HEK293 (cell line): ENCODE measurements around the gene CYB5D1.

Experiments
- CTCF ChIA-PET: fragments of 350-600 bp; formaldehyde crosslinking; extraction: SDS; loops from one replicate; lab custom pipeline; 2021; ENCODE audit warnings: antibody characterized with exemption; lab: Yijun Ruan, JAX
- POLR2A ChIA-PET: fragments of 300-600 bp; formaldehyde crosslinking; extraction: SDS; loops from one replicate; lab custom pipeline; 2020; ENCODE audit warnings: antibody characterized with exemption, inconsistent platforms; lab: Yijun Ruan, JAX
- H3K27ac ChIP-seq: fragments of 200-500 bp; sonication (Bioruptor generic); 2 replicates; pipeline ENCODE4 v1.5.1; 2014; ENCODE audit warnings: low read depth, low read length, control low read depth, inconsistent platforms; ENCODE audit errors: extremely low read depth
- H3K36me3 ChIP-seq, 2 experiments: fragments of 200-500 bp in 1 of 2; sonication (Bioruptor generic) in 1 of 2; 1 replicate in 1 of 2; 2 replicates in 1 of 2; pipeline ENCODE4 v1.5.1; 2014 to 2017; ENCODE audit warnings: inconsistent platforms in 2 of 2, low read length in 2 of 2; ENCODE audit not compliant: control insufficient read depth in 2 of 2, insufficient read depth in 1 of 2
- H3K4me1 ChIP-seq: fragments of 200-500 bp; sonication (Bioruptor generic); 2 replicates; pipeline ENCODE4 v1.5.1; 2014; ENCODE audit warnings: mild to moderate bottlenecking, low read length, inconsistent platforms; ENCODE audit not compliant: control insufficient read depth, insufficient read depth
- H3K4me3 ChIP-seq: 2 replicates; pipeline ENCODE4 v1.5.1; 2011; ENCODE audit warnings: low read depth, mild to moderate bottlenecking, control low read depth, low read length, moderate library complexity
- H3K9me3 ChIP-seq: fragments of 200-500 bp; sonication (Bioruptor generic); 2 replicates; pipeline ENCODE4 v1.5.1; 2014; ENCODE audit warnings: low read depth, low read length, inconsistent platforms; ENCODE audit not compliant: control insufficient read depth, insufficient read depth
- IKZF3 ChIP-seq: fragments of 450-650 bp; IDR thresholded peaks from 2 replicates; pipeline ENCODE4 v1.5.0; 2018; ENCODE audit warnings: missing biosample characterization, mild to moderate bottlenecking, missing genetic modification characterization, moderate library complexity
- KLF10 ChIP-seq: fragments of 450-650 bp; IDR thresholded peaks from 2 replicates; pipeline ENCODE4 v1.5.1; 2018; ENCODE audit warnings: missing biosample characterization, mild to moderate bottlenecking, missing genetic modification characterization
- PRDM1 ChIP-seq: fragments of 450-650 bp; formaldehyde crosslinking; IDR thresholded peaks from 2 replicates; pipeline ENCODE4; 2016; ENCODE audit warnings: missing biosample characterization, missing genetic modification characterization
- SALL2 ChIP-seq: fragments of 450-650 bp; formaldehyde crosslinking; IDR thresholded peaks from 2 replicates; pipeline ENCODE4 v1.5.0; 2017; ENCODE audit warnings: missing biosample characterization, mild to moderate bottlenecking, missing genetic modification characterization, borderline replicate concordance
- SCRT2 ChIP-seq: fragments of 450-650 bp; formaldehyde crosslinking; IDR thresholded peaks from 2 replicates; pipeline ENCODE4 v1.5.1; 2016; ENCODE audit warnings: missing biosample characterization, missing genetic modification characterization
- TCF7L2 ChIP-seq: IDR thresholded peaks from 2 replicates; pipeline ENCODE4 v1.6.1; 2011; ENCODE audit warnings: low read depth, mild to moderate bottlenecking, inconsistent platforms, low read length, moderate library complexity, borderline replicate concordance
- TRIM28 ChIP-seq: IDR thresholded peaks from 2 replicates; pipeline ENCODE4 v1.6.1; 2011; ENCODE audit warnings: low read length, control low read depth, borderline replicate concordance
- ZBTB6 ChIP-seq: fragments of 450-650 bp; formaldehyde crosslinking; IDR thresholded peaks from 2 replicates; pipeline ENCODE4 v1.5.1; 2017; ENCODE audit warnings: missing biosample characterization, missing genetic modification characterization
- ZBTB8A ChIP-seq: fragments of 450-650 bp; formaldehyde crosslinking; IDR thresholded peaks from 2 replicates; pipeline ENCODE4 v1.5.1; 2016; ENCODE audit warnings: missing biosample characterization, missing genetic modification characterization
- ZNF174 ChIP-seq: fragments of 450-650 bp; formaldehyde crosslinking; IDR thresholded peaks from 2 replicates; pipeline ENCODE4 v1.5.0; 2017; ENCODE audit warnings: missing biosample characterization, mild to moderate bottlenecking, missing genetic modification characterization
- ZNF335 ChIP-seq: fragments of 450-650 bp; formaldehyde crosslinking; conservative IDR thresholded peaks from 2 replicates; pipeline ENCODE4 v1.5.1; 2016; ENCODE audit warnings: missing biosample characterization, missing genetic modification characterization
- ZNF501 ChIP-seq: fragments of 450-650 bp; formaldehyde crosslinking; IDR thresholded peaks from 2 replicates; pipeline ENCODE4 v1.5.1; 2016; ENCODE audit warnings: missing biosample characterization, missing genetic modification characterization
- ZNF561 ChIP-seq: fragments of 450-650 bp; IDR thresholded peaks from 2 replicates; pipeline ENCODE4 v1.5.1; 2018; ENCODE audit warnings: missing biosample characterization, missing genetic modification characterization, borderline replicate concordance
- ZNF596 ChIP-seq: fragments of 450-650 bp; IDR thresholded peaks from 2 replicates; pipeline ENCODE4 v1.5.0; 2018; ENCODE audit warnings: missing biosample characterization, mild to moderate bottlenecking, missing genetic modification characterization, moderate library complexity
- ZNF76 ChIP-seq: fragments of 450-650 bp; formaldehyde crosslinking; IDR thresholded peaks from 2 replicates; pipeline ENCODE4; 2016; ENCODE audit warnings: low read depth, missing biosample characterization, missing genetic modification characterization, borderline replicate concordance
- ZSCAN5A ChIP-seq: fragments of 450-650 bp; formaldehyde crosslinking; IDR thresholded peaks from 2 replicates; pipeline ENCODE4 v1.5.1; 2016; ENCODE audit warnings: missing biosample characterization, missing genetic modification characterization
- TF ChIP-seq, protein P1 (sequence below): fragments of 450-650 bp; IDR thresholded peaks from 2 replicates; pipeline ENCODE4 v1.5.1; 2018; ENCODE audit warnings: missing biosample characterization, missing genetic modification characterization
- TF ChIP-seq, protein P2 (sequence below): fragments of 450-650 bp; formaldehyde crosslinking; IDR thresholded peaks from 2 replicates; pipeline ENCODE4 v1.5.1; 2016; ENCODE audit warnings: missing biosample characterization, missing genetic modification characterization
- TF ChIP-seq, protein P3 (sequence below): fragments of 450-650 bp; formaldehyde crosslinking; IDR thresholded peaks from 2 replicates; pipeline ENCODE4 v1.5.1; 2016; ENCODE audit warnings: missing biosample characterization, missing genetic modification characterization
- TF ChIP-seq, protein P4 (sequence below): fragments of 450-650 bp; formaldehyde crosslinking; IDR thresholded peaks from 2 replicates; pipeline ENCODE4 v1.5.1; 2016; ENCODE audit warnings: missing biosample characterization, missing genetic modification characterization
- TF ChIP-seq, protein P5 (sequence below): fragments of 450-650 bp; formaldehyde crosslinking; IDR thresholded peaks from 2 replicates; pipeline ENCODE4 v1.5.1; 2017; ENCODE audit warnings: missing biosample characterization, missing genetic modification characterization

The CYB5D1 gene

GRCh38 chr17:7897773-7898172 is 40.0 kb downstream of the CYB5D1 start (continued):
- TF ChIP-seq, protein P1, sequence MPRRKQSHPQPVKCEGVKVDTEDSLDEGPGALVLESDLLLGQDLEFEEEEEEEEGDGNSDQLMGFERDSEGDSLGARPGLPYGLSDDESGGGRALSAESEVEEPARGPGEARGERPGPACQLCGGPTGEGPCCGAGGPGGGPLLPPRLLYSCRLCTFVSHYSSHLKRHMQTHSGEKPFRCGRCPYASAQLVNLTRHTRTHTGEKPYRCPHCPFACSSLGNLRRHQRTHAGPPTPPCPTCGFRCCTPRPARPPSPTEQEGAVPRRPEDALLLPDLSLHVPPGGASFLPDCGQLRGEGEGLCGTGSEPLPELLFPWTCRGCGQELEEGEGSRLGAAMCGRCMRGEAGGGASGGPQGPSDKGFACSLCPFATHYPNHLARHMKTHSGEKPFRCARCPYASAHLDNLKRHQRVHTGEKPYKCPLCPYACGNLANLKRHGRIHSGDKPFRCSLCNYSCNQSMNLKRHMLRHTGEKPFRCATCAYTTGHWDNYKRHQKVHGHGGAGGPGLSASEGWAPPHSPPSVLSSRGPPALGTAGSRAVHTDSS: peak; percentile 15; the same call in 1 of the 2 replicates
- TF ChIP-seq SALL2 (tag by site-specific recombination) (no peak), ZNF174 (tag by site-specific recombination) (no peak)

GRCh38 chr17:7903154-7904103 is 45.6 kb downstream of the CYB5D1 start:
- ChIA-PET POLR2A (interaction anchor here (0.8 to 1.1 kb wide), 2 partner anchors 9 to 12 kb away, joined by 3 to 7 read pairs; partner anchors contain the start of gene RNF227), CTCF (interaction anchor here (0.6 to 4.0 kb wide), 5 partner anchors 10 to 154 kb away, joined by 3 to 16 read pairs (median 5); no protein-coding TSS in a partner anchor)
- Histone ChIP-seq H3K4me3 (no peak overlapping the region), H3K4me1 (peaks cover 10% of the 10 kb centered on the region; the same call in 1 of the 2 replicates), H3K9me3 (no peaks in the 10 kb centered on the region), H3K36me3 (peaks cover 58 to 99% of the 10 kb centered on the region in 2 experiments), H3K27ac (peak overlapping the region; percentile 60)
- TF ChIP-seq ZSCAN5A (tag by site-specific recombination): no peak
- peak; percentile 99 for TF ChIP-seq ZNF561 (tag by site-specific recombination)
- TF ChIP-seq, protein P2, sequence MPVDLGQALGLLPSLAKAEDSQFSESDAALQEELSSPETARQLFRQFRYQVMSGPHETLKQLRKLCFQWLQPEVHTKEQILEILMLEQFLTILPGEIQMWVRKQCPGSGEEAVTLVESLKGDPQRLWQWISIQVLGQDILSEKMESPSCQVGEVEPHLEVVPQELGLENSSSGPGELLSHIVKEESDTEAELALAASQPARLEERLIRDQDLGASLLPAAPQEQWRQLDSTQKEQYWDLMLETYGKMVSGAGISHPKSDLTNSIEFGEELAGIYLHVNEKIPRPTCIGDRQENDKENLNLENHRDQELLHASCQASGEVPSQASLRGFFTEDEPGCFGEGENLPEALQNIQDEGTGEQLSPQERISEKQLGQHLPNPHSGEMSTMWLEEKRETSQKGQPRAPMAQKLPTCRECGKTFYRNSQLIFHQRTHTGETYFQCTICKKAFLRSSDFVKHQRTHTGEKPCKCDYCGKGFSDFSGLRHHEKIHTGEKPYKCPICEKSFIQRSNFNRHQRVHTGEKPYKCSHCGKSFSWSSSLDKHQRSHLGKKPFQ (tag by site-specific recombination): 0 out of 2 replicates have a peak, but pooled peaks have one; percentile 49
- TF ChIP-seq IKZF3 (tag by site-specific recombination): 0 out of 2 replicates have a peak, but pooled peaks have one; percentile 38
- peak; percentile 83 for TF ChIP-seq TCF7L2
- TF ChIP-seq, protein P3, sequence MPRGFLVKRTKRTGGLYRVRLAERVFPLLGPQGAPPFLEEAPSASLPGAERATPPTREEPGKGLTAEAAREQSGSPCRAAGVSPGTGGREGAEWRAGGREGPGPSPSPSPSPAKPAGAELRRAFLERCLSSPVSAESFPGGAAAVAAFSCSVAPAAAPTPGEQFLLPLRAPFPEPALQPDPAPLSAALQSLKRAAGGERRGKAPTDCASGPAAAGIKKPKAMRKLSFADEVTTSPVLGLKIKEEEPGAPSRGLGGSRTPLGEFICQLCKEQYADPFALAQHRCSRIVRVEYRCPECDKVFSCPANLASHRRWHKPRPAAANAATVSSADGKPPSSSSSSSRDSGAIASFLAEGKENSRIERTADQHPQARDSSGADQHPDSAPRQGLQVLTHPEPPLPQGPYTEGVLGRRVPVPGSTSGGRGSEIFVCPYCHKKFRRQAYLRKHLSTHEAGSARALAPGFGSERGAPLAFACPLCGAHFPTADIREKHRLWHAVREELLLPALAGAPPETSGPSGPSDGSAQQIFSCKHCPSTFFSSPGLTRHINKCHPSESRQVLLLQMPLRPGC: no peak
- TF ChIP-seq, protein P4, sequence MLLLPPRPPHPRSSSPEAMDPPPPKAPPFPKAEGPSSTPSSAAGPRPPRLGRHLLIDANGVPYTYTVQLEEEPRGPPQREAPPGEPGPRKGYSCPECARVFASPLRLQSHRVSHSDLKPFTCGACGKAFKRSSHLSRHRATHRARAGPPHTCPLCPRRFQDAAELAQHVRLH (tag by site-specific recombination): no peak
- no peak for TF ChIP-seq KLF10 (tag by site-specific recombination)
- peak; percentile 48; the same call in 1 of the 2 replicates for TF ChIP-seq SCRT2
- peak; percentile 41 for TF ChIP-seq ZNF335 (tag by site-specific recombination)
- TF ChIP-seq ZNF501 (tag by site-specific recombination): no peak
- TF ChIP-seq PRDM1: 0 out of 2 replicates have a peak, but pooled peaks have one; percentile 28
- TF ChIP-seq ZBTB6 (tag by site-specific recombination): peak; percentile 76; the same call in 1 of the 2 replicates
- peak; percentile 58; the same call in 1 of the 2 replicates for TF ChIP-seq TRIM28
- TF ChIP-seq ZBTB8A (tag by site-specific recombination): peak; percentile 94
- TF ChIP-seq ZNF76 (tag by site-specific recombination): no peak
- TF ChIP-seq, protein P5, sequence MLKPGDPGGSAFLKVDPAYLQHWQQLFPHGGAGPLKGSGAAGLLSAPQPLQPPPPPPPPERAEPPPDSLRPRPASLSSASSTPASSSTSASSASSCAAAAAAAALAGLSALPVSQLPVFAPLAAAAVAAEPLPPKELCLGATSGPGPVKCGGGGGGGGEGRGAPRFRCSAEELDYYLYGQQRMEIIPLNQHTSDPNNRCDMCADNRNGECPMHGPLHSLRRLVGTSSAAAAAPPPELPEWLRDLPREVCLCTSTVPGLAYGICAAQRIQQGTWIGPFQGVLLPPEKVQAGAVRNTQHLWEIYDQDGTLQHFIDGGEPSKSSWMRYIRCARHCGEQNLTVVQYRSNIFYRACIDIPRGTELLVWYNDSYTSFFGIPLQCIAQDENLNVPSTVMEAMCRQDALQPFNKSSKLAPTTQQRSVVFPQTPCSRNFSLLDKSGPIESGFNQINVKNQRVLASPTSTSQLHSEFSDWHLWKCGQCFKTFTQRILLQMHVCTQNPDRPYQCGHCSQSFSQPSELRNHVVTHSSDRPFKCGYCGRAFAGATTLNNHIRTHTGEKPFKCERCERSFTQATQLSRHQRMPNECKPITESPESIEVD (tag by site-specific recombination): peak; percentile 60; the same call in 1 of the 2 replicates
- peak; percentile 60 for TF ChIP-seq ZNF596 (tag by site-specific recombination)
